ENCODE data around the gene SCO2. TPM values are rescaled to one million over a fixed set of nuclear protein-coding genes. Genes with fewer than 3 reads are reported as not detected.

The SCO2 gene, protein sequence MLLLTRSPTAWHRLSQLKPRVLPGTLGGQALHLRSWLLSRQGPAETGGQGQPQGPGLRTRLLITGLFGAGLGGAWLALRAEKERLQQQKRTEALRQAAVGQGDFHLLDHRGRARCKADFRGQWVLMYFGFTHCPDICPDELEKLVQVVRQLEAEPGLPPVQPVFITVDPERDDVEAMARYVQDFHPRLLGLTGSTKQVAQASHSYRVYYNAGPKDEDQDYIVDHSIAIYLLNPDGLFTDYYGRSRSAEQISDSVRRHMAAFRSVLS
- total RNA-seq = 1.8 and 5.8 TPM in 2 replicates

DNA sequence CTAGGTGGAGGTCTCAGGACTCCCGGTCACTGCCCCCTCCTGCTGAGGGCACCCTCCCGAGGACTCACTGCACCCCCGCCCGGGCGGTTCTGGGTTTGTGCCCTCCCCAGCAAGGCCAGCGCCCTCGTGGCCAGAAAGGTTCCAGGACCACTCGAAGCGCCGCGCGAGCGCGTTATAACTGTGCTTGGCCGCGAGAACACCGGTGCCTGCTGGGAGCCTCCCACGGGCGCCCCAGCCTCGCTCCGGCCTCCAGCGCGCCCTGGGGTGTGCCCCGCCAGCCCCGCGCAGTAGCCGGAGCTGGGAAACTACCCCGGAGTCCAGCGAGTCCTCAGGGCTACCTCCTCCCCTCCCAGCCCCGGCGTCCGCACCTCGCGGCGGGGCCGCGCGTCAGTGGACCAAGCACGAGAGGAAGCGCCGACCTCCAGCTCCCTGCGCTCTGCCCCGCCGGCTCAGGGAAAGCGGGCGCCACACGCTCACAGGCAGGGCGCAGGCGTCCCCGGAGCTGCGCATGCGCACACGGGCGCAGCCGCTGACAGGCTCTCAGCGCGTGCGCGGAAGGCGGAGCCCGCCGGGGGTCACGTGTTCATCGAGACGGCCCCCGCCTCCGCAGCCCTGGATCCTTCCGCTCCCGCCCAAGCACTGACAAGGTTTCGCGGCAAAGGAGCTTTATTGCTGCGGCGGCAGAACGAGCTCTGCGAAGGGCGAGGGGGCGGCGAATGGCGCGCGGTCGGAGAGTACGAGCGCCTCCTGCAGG lies at the start of gene SCO2:
Gene SCO2, minus strand, starts transcription at position 495 of the 754 bp plus-strand sequence. CDS start 1,187 bp downstream, outside the sequence.

DNA sequence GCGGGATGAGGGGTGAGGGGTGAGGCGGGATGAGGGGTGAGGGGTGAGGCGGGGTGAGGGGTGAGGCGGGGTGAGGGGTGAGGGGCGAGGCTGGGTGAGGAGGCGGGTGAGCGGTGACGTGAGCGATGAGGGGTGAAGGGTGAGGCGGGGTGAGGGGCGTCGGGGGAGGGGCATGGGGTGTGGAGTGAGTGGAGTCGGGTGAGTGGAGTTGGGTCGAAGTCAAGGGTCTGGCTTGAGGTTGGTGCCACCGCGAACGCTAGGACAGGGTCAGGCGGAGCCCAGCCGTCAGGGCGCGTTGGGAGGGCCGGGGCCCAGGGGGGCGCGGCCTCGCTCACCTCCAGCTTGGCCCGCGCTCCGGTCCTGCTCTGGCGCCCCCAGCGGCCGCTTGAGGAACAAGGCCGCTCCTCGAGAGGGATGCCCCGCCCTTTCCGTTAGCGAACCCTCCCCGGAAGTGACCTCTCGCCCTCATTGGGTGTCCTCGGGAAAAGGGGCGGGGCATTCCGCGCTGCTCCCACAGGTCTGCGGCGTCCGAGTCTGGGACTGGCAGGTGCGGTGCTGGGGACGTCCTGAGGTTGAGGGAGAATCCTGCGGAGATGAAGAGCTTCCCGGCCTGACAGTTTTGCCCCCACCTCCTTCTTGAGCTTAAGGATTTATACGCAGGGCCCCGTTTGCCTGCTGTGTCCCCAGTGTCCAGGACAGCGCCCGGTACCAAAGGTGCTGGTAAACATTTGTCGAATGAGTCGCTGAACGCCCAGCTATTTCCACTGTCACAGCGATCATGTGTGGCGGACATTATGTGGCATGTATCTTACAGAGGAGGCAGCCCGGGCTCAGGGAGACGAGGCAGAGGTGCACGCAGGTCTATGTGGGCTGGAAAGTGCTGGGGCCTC lies 37.4 kb upstream of the SCO2 start, which contains the start of gene SYCE3:
Gene SYCE3, minus strand, starts transcription at position 397 of the 890 bp plus-strand sequence. CDS start 6,514 bp downstream, outside the sequence.

DNA sequence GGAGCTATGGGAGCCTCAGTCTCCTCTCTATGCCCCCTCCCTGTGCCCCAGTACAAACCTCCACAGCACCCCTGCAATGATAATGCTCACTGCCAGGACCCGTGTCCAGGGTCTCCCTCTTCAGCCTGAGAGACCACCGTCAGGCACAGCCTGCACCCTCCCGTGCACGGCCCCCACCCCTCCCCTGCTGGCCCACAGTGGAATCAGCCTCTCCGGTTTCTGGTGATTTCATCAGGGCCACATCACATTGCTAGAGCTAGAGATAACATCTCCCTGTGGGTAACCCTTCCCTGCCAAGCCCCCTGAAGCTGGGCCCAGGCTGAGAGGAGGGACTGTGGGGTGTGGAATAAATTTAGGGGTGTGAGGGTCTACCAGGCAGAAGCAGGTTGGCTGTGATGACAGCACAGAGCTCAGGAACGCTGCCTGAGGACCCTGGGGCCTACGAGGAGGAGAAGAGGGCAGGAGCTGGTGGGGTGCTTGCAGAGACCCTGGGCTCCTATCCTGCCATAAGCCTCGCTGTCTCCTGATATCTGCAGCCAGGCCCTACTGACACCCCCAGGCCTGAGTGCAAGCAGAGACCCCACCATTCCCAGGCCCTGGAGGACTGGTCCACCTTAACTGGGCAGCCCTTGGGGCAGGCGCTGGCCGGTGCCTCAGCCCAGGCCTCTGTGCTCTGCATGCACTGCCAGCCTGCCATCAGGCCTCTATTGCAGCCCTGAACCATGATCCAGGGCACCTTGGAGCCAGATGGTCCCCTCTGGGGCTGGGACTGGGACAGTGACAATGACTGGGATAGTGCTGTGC lies 20.3 kb upstream of the SCO2 start, which contains the start of gene KLHDC7B:
Gene KLHDC7B, plus strand, starts transcription at position 378 of the 804 bp plus-strand sequence. Its CDS starts 345 bp downstream, at position 723.

DNA sequence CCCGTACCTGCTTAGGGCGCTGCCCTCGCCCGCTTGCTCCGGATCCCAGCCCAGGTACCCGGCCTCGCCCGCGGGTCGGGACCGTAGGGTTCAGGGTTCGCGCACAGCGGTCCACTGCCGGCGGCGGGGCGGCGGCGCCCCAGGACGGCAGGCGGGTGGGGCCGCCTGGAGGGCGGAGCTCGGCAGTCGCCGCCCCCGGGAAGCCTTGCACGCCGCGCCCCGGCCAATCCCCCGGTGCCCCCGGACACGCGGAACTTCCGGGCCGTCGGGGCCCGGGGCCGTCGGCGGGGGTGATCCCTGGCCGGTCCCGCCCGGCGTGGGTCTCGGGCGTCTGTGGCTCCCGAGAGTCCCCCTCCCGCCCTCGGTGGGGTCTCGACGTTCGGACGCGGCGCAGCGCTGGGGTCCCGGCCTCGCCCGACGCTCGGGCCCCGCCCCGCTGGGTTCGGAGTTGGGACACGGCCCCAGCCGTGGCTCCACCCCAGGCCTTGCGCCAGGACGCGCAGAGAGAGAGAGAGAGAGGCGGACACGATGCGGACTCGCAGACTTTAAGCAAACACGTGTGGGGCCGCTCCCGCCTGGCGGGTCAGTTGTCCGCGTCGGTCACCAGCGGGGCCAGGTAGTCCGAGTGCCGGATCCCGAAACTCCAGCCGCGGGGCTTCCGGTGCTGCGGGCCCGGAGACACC lies 4.6 kb upstream of the SCO2 start, which contains the start of gene TYMP:
Gene TYMP, minus strand, starts transcription at position 116 of the 683 bp plus-strand sequence. CDS start 303 bp downstream, outside the sequence.

DNA sequence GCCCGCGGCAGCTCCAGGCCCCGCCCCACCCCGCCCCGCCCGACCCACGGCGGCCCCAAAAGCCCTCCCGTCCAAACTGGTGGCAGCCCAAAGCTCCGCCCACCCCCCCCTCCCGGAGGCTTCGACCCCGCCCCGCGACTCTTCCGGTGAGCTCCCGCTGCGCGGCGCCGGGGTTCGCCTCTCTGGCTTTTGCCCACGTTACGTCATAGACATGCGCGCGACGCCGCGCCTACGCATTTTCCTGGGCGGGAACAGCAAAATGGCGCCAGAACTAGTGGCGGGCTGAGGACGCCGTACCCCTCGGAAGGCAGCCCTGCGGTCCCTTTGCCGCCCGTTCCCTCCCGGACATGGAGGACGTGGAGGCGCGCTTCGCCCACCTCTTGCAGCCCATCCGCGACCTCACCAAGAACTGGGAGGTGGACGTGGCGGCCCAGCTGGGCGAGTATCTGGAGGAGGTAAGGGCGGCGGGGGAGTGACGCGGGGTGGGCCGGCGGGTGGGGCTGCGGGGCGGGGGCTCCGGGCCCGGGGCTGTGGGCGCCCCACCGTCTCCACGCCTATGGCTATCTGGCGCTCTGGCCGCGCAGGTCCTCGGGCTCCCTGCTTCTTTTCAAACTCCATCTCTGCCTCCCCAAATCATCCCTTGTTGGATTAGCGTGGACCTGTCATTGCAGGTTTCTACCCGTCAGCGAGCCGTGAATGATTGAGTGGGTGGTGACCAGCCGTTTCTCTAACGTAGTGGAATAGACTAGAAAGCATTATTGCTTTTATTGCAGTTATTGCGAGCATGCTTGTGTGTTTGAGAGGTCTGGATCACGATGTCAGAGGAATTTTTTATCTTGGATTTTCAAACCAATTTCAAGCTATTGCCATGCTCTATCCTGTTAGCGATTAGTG lies 17.2 kb downstream of the SCO2 start, which contains the start of gene NCAPH2:
Gene NCAPH2, plus strand, starts transcription at position 234 of the 894 bp plus-strand sequence. Its CDS starts 114 bp downstream, at position 348.

DNA sequence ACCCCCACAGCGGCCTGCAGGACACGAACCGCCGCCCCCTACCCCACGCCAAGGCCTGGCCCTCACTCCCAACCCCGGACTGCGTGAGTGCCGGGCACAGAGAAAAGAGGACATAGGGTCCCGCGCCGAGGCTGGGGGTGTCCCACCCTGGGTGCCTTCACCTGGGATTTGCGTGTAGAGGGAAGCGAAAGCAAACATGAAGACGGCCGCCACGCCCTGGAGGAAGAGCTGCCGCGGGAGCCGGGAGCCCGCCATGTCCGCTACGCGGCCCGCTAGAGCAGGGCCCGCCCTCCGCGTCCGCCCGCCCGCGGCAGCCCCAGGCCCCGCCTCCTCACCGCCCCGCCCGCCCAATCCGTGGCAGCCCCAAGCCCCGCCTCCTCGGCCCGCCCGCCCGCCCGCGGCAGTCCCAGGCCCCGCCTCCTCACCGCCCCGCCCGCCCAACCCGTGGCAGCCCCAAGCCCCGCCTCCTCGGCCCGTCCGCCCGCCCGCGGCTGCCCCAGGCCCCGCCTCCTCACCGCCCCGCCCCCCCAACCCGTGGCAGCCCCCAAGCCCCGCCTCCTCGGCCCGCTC lies 17.9 kb downstream of the SCO2 start, which contains the start of gene LMF2:
Gene LMF2, minus strand, starts transcription at position 282 of the 570 bp plus-strand sequence. Its CDS starts 27 bp downstream, at position 255.

DNA sequence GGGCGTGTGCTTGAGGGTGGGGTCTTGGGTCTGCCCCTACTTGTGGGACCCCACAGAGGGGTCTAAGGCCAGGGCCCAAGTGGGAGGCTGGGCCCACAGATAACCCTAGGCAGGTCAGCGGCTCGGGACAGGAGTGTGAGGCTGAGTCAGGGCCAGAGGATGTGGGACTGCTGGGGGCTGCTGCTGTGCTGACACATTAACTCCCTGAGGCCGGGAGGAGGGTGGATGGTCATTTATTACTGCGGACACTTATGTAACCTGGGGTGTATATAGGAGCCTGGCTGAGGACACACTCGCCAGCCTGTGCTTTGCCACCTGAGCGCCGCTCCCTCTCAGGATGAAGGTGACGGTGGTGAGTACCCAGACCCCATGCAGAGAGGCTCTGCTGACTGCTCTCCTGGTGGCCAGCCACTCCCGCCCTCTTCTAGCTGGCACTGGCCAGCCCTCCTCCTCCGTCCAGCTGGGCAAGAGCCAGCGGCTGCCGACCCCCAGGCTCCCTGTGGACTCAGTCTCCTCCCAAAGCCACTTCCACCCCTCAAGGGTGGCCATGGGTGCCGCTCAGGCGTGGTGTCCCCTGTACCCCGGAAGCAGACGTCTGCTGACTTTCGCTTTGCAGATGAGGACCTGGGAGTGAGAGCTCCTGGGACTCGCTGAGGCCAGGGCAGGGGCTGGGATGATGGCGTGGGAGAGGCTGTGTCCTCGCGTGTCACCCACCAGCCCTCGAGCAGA lies 38.7 kb downstream of the SCO2 start, which contains the start of gene MIOX:
Gene MIOX, plus strand, starts transcription at position 299 of the 729 bp plus-strand sequence. Its CDS starts 39 bp downstream, at position 338.

DNA sequence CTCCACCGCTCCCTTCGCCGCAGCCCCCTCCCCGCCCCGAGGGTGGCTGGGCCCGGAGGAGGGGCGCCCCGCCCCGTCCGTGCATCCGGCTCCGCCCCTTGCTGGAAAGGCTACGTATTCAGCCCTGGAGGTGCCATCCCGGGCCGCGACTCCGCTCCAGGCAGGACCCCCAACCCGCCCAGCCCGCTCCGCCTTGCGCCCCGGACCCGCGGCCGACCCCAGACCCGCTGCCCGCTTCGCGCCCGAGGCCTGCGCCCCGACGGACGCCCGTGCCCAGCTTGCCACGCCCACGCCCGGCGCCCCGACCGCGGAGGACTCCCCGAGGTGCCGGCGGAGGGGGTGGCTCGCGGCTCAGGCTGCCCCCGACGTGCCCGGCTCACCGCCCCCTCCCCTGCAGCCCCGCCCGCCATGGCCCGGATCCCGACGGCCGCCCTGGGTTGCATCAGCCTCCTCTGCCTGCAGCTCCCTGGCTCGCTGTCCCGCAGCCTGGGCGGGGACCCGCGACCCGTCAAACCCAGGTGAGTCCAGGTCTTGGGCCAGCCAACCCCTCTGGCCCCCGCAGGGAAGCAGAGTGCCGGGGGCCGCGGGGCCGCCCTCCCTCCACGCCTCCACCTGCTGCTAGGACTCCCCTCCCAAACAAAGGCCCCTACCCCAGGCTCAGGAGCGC lies 43.8 kb downstream of the SCO2 start, which contains the start of gene ADM2:
Gene ADM2, plus strand, starts transcription at position 104 of the 667 bp plus-strand sequence. Its CDS starts 305 bp downstream, at position 409.

DNA sequence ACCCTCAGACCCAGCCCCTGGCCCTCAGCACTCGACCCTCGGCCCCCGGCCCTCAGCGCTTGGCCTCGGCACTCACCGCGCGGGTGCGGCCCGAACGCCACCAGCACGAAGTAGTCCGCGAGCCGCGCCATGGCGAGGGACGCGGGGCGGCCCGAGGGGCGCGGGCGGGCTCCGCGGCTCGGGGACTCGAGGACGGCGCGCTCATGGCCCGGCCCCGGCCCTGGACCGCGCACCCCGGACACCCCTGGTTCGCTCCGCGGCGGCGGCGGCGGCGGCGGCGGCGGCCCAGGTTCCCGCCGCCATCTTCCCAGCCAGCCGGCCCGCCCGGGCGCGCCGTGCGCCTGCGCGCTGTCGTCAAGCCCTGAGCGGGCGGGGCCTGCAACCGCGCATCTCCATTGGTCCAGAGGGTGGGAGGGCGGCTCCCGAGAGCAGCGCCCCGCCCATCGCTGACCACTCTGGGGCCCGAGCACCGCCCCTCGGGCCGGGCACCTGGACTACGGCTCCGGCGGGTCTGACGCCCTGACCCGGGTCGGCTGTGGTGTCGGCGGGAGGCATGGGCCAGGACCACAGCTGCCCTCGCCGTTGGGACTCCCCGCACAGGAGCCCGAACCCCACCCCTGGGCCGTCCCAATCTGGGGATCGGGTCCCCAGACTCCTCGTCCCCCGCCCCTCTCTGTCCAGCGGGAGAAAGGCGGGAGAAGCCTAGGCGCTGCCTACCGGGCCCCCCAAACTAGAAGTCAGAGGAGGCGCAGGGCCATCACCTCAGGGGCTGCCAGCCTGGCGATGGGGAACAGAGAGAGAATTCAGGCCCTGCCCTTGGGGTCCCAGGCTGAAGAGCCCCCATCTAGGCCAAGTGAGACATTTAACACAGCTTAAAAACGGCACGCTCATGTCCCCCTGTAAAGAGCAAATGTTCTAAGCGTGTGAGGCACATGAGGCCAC lies 50.4 kb downstream of the SCO2 start, which contains the start of gene SBF1:
Gene SBF1, minus strand, starts transcription at position 326 of the 942 bp plus-strand sequence. Its CDS starts 195 bp downstream, at position 131.

Other genes with a start within 250 kb of the SCO2 start
- gene PLXNB2, start 218.0 kb downstream of the SCO2 start, total RNA-seq = 63.8 and 185 TPM in 2 replicates
- gene DENND6B, start 198.6 kb downstream of the SCO2 start, total RNA-seq = 2.0 and 2.3 TPM in 2 replicates
- 47.9 and 75.4 TPM in 2 replicates for gene PPP6R2, start 182.3 kb downstream of the SCO2 start, total RNA-seq
- gene SBF1, start 50.6 kb downstream of the SCO2 start, total RNA-seq = 33.2 and 63.9 TPM in 2 replicates
- gene ADM2, start 44.1 kb downstream of the SCO2 start, total RNA-seq = 0.16 and 3.2 TPM in 2 replicates
- gene MIOX, start 38.7 kb downstream of the SCO2 start, total RNA-seq = not detected in 2 replicates
- 24.3 and 34.7 TPM in 2 replicates for gene LMF2, start 17.9 kb downstream of the SCO2 start, total RNA-seq
- 26.9 and 30.9 TPM in 2 replicates for gene NCAPH2, start 17.4 kb downstream of the SCO2 start, total RNA-seq
- 28.2 and 35.5 TPM in 2 replicates for gene TYMP, start 4.4 kb upstream of the SCO2 start, total RNA-seq
- gene KLHDC7B, start 20.3 kb upstream of the SCO2 start, total RNA-seq = not detected in 2 replicates
- not detected in 2 replicates for gene SYCE3, start 37.3 kb upstream of the SCO2 start, total RNA-seq
- 6.8 and 20.2 TPM in 2 replicates for gene CPT1B, start 52.8 kb upstream of the SCO2 start, total RNA-seq
- gene CHKB, start 57.3 kb upstream of the SCO2 start, total RNA-seq = 27.8 and 32.9 TPM in 2 replicates
- gene MAPK8IP2, start 75.2 kb upstream of the SCO2 start, total RNA-seq = 0.32 and 0.38 TPM in 2 replicates
- 13.6 and 18.9 TPM in 2 replicates for gene ARSA, start 102.6 kb upstream of the SCO2 start, total RNA-seq
- gene SHANK3, start 147.2 kb upstream of the SCO2 start, total RNA-seq = 21.0 and 37.3 TPM in 2 replicates
- 0.16 and 0.69 TPM in 2 replicates for gene ACR, start 212.6 kb upstream of the SCO2 start, total RNA-seq

All from bladder microvascular endothelial cell (primary cell).